Cardiac muscle cell (in vitro differentiated cells and primary cell): ENCODE measurements around the gene GTF2H1. TPM values are rescaled to one million over a fixed set of nuclear protein-coding genes. Genes with fewer than 3 reads are reported as not detected.
A peak's percentile ranks its signal among the peaks of the same experiment; 100 is the strongest.

Source experiments
- DNase-seq, 2 donors: peaks; one replicate each; pipeline versions ENCODE4 v3.0.0 to v3.0.0-alpha.2; 2010 to 2017; ENCODE audit warnings: low read depth in 1 of 2, low spot score in 1 of 2
- H3K27ac ChIP-seq: fragments of 200-600 bp; sonication (generic); 2 replicates; pipeline ENCODE4 v1.5.1; 2016
- H3K27me3 ChIP-seq: fragments of 200-600 bp; sonication (generic); 2 replicates; pipeline ENCODE4 v1.6.0; 2016; ENCODE audit warnings: control low read depth
- H3K36me3 ChIP-seq: fragments of 200-600 bp; sonication (generic); 2 replicates; pipeline ENCODE4 v1.5.1; 2016; ENCODE audit warnings: control low read depth
- H3K4me1 ChIP-seq: fragments of 200-600 bp; sonication (generic); 2 replicates; pipeline ENCODE4 v1.8.1; 2017; ENCODE audit warnings: low read depth, mild to moderate bottlenecking, mixed run types
- H3K4me3 ChIP-seq: fragments of 200-600 bp; sonication (generic); 2 replicates; pipeline ENCODE4 v1.5.1; 2016; ENCODE audit warnings: mild to moderate bottlenecking
- H3K9me3 ChIP-seq: fragments of 200-600 bp; sonication (generic); 2 replicates; pipeline ENCODE4 v1.5.1; 2017; ENCODE audit warnings: low read depth, mild to moderate bottlenecking, control low read depth
- polyA plus RNA-seq: library from polyadenylated mRNA; unstranded; fragments of >200 nt; fragmentation: Nextera tagmentation; extraction: Ambion mirVana; gene quantifications from 2 replicates; pipeline ENCODE4 v1.2.1, GENCODE V29; 2016
- total RNA-seq: library from RNA; depleted of rRNA; stranded (reverse); fragments of >200 nt; gene quantifications from 2 replicates; pipeline ENCODE4 v1.2.3, GENCODE V29; 2016
- TF ChIP-seq, protein P1 (sequence below): IDR thresholded peaks from 2 replicates; pipeline ENCODE4 v1.5.1; 2012; ENCODE audit warnings: low read depth, mild to moderate bottlenecking, low read length

GTF2H1 gene
- total and polyA plus RNA-seq, 2 experiments from 2014 or later = 24.6 to 25.8 TPM

DNA sequence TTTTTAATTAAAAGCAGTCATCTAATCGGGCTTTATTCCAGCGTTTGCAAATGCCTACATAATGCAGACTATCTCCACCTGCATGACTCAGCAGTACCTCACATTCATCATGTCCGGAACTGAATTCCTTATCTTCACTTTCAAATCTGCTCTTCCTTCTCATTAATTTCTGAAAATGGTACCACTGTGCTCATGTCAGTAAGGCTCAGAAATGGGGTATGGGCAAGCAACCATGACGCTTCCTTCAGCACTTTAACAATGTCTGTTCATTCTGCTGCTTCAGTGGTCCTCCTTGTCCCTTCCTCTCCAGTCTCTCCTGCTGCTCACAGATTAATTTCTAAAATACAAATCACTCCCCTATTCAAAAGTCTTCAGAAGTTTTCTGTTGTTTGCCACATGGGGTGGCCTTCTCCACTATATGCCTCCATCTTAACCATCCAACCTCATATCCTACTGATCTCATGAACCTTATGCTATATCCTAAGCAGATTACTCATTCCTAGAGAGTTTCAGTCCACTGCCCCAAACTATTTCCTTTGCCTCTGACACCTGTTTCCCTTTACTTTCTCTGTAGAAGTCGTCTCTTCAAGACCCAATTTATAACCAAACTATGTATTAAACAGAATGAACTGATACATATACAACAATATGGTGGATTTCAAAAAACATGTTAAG lies 7.0 kb downstream of the GTF2H1 start:
- Histone ChIP-seq H3K36me3 (peaks cover 13% of the 10 kb centered on the region), H3K27ac (peak overlapping the region; percentile 15), H3K4me1 (no peaks in the 10 kb centered on the region), H3K27me3 (no peaks in the 10 kb centered on the region), H3K9me3 (no peaks in the 10 kb centered on the region), H3K4me3 (no peak overlapping the region)
- TF ChIP-seq, protein P1, sequence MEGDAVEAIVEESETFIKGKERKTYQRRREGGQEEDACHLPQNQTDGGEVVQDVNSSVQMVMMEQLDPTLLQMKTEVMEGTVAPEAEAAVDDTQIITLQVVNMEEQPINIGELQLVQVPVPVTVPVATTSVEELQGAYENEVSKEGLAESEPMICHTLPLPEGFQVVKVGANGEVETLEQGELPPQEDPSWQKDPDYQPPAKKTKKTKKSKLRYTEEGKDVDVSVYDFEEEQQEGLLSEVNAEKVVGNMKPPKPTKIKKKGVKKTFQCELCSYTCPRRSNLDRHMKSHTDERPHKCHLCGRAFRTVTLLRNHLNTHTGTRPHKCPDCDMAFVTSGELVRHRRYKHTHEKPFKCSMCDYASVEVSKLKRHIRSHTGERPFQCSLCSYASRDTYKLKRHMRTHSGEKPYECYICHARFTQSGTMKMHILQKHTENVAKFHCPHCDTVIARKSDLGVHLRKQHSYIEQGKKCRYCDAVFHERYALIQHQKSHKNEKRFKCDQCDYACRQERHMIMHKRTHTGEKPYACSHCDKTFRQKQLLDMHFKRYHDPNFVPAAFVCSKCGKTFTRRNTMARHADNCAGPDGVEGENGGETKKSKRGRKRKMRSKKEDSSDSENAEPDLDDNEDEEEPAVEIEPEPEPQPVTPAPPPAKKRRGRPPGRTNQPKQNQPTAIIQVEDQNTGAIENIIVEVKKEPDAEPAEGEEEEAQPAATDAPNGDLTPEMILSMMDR = no peak
- DNase-seq = no peak

GRCh38 chr11:18330921-18331320 lies 8.6 kb downstream of the GTF2H1 start:
- Histone ChIP-seq H3K27ac (no peak overlapping the region), H3K27me3 (no peaks in the 10 kb centered on the region), H3K4me3 (no peak overlapping the region), H3K36me3 (peaks cover 22% of the 10 kb centered on the region), H3K4me1 (no peaks in the 10 kb centered on the region), H3K9me3 (no peaks in the 10 kb centered on the region)
- DNase-seq = no peak
- TF ChIP-seq, protein P1 = no peak

DNA sequence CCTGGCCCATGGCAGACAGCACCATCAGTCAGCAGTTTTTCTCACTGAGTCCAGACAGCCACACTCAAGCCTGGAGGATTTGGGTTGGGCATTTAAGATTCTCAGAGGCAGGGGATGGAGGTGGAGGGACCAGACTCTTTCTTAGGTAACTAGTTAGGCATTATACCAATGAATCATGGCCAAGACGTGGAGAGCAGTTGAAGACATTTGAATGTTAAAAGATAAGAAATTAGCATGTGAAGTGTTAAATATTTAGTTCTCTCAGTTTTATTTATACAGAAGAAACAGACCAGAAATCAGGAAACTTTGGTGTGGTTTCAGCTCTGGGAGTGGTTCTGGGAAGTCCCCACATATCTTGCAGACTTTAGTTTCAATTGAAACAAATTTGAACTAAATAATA lies 9.9 kb downstream of the GTF2H1 start:
- Histone ChIP-seq H3K9me3 (no peaks in the 10 kb centered on the region), H3K4me3 (no peak overlapping the region), H3K27me3 (no peaks in the 10 kb centered on the region), H3K36me3 (peaks cover 29% of the 10 kb centered on the region), H3K4me1 (no peaks in the 10 kb centered on the region), H3K27ac (no peak overlapping the region)
- no peak for DNase-seq
- TF ChIP-seq, protein P1 = no peak

DNA sequence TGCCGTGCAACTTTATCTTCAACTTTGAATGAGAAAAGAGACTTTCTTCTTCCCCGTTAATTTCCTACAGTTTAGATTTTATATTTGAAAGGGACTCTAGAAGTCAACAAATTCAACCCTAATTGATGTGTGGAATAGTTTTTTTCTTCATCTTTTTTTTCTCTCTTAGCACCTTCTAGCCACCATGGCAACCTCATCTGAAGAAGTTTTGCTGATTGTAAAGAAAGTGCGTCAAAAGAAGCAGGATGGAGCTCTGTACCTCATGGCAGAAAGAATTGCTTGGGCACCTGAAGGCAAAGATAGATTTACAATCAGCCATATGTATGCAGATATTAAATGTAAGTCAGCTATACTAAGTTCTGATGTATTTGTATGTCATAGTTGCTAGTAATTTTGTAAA lies 10.5 kb downstream of the GTF2H1 start:
- TF ChIP-seq, protein P1 = no peak
- H3K36me3 ChIP-seq = peaks cover 30% of the 10 kb centered on the region

DNA sequence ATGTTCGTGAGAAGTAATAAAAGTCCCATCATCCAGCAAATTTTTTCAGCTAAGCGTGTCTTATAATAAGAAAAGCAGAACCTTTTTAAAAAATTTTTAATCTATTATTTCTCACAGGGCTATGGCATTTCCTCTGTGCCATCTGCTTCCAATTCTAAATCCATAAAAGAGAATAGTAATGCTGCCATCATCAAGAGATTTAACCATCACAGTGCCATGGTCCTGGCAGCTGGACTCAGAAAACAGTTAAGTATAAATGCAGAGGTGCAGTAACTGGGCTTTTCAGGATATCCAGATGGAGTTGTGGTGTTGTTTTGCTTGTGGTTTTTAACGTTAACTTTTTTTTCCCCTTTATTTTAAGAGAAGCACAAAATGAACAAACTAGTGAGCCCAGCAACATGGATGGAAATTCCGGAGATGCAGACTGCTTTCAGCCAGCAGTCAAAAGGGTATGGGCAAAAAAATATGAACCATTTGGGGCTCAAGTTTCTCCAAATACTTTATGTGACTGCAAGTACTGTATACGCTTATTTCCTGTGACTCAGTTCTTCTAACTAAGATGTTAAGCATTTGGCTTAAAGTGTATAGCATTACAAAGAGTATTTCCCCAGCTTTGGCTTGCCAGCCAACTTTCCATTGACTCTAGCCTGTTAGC lies 25.2 kb downstream of the GTF2H1 start:
- no peak overlapping the region for H3K4me3 ChIP-seq
- no peaks in the 10 kb centered on the region for H3K4me1 ChIP-seq
- H3K9me3 ChIP-seq = no peaks in the 10 kb centered on the region
- H3K27me3 ChIP-seq = no peaks in the 10 kb centered on the region
- H3K27ac ChIP-seq = no peak overlapping the region
- no peak for DNase-seq
- TF ChIP-seq, protein P1 = no peak
- H3K36me3 ChIP-seq = peaks cover 30% of the 10 kb centered on the region

More for the DNA sequence above, 10.5 kb downstream of the GTF2H1 start:
- H3K27me3 ChIP-seq = no peaks in the 10 kb centered on the region
- DNase-seq = no peak
- H3K9me3 ChIP-seq = no peaks in the 10 kb centered on the region
- no peak overlapping the region for H3K27ac ChIP-seq
- H3K4me1 ChIP-seq = no peaks in the 10 kb centered on the region
- H3K4me3 ChIP-seq = no peak overlapping the region
